ENCODE measurements around the gene XRCC6. TPM values are rescaled to one million over a fixed set of nuclear protein-coding genes. Genes with fewer than 3 reads are reported as not detected.
"Not testable (repeated sequence)": the region's sequence is repeated elsewhere in the genome, so short reads cannot be mapped to it uniquely, and the experiment has no call there.

Gene XRCC6
- total RNA-seq, 1 experiment from 2014 or later: 528 TPM

DNA sequence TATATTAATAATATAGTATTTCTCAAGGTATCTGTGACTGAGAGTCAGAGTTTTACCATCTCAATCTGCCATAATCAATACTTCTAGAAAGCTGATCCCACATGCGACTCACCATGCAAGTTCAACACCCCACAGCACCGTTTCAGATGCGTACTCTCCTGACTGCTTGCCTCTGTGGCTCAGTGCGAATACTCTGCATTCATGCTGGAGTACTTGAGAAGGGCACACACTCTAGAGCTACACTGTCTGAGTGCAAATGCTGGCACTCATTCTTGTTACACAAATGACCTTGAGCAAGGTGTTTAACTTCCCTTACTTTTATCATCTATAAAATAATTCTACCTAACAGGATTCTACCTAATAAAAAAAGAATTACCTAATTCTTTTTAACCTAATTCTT lies 55.0 kb downstream of the XRCC6 start:
- Histone ChIP-seq H3K27me3 (no peaks in the 10 kb centered on the region), H3K4me1 (no peaks in the 10 kb centered on the region), H3K27ac (no peak overlapping the region), H3K36me3 (peaks cover 42% of the 10 kb centered on the region), H3K4me3 (no peak overlapping the region), H3K9me3 (replicated peaks) (no peaks in the 10 kb centered on the region)
- DNase-seq: no peak

DNA sequence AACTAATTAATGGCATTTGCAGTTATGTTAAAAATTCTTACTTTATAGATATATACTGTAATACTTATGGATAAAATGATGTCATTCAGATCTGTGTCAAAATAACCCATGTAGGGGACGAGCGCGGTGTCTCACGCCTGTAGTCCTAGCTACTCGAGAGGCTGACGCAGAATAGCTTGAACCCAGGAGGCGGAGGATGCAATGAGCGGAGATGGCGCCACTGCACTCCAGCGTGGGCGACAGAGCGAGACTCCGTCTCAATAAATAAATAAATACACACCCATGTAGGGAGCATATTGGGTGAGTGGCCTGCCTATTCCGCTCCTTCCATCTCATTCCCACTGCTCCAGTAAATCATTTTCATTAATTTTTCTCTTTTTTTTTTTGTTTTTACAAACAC lies 60.5 kb downstream of the XRCC6 start:
- Histone ChIP-seq H3K4me3 (peak overlapping the region; percentile 59), H3K27me3 (no peaks in the 10 kb centered on the region), H3K27ac (no peak overlapping the region), H3K9me3 (replicated peaks) (no peaks in the 10 kb centered on the region), H3K4me1 (no peaks in the 10 kb centered on the region), H3K36me3 (peaks cover 28% of the 10 kb centered on the region)
- DNase-seq: no peak

DNA sequence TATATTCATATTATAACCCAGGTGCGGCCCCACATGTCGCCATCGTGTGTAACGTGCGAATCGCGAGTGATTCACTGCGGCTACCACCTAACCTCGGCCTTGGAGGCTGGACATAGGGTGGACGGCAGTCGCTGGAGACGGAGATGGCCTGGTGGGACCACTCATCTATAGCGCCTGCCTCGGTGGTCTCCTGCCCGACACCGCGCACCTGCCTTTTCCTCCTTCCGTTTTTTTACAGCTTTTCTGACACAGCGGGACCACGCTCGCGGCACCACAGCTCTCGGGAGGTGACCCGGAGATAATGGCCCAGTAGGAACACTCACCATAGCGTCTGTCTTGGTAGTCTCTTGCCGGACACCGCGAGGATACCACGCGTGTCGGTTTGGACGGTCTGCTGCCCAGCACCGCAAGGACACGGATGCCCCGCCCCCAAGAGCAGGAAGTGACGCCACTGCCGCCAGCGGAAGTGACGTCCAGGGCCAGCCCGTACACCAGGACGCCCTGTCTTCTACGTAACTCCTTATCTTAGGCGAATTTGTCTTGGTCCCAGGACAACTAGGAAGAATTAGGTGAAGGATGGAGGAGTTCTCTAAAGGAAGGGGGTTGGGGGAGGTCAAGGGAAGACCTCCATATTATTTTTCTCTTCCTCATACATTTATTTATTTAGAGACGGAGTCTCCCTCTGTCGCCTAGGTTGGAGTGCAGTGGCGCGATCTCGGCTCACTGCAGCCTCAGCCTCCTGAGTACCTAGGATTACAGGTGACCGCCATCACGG lies 61.1 kb downstream of the XRCC6 start:
- no peaks in the 10 kb centered on the region for H3K9me3 ChIP-seq (replicated peaks)
- H3K27ac ChIP-seq: peak overlapping the region; percentile 12; the same call in 1 of the 2 replicates
- DNase-seq: peak; percentile 71 to 77
- H3K4me3 ChIP-seq: peak overlapping the region; percentile 59
- no peaks in the 10 kb centered on the region; the same call in 1 of the 2 replicates for H3K4me1 ChIP-seq
- no peaks in the 10 kb centered on the region for H3K27me3 ChIP-seq
- peaks cover 28% of the 10 kb centered on the region for H3K36me3 ChIP-seq

DNA sequence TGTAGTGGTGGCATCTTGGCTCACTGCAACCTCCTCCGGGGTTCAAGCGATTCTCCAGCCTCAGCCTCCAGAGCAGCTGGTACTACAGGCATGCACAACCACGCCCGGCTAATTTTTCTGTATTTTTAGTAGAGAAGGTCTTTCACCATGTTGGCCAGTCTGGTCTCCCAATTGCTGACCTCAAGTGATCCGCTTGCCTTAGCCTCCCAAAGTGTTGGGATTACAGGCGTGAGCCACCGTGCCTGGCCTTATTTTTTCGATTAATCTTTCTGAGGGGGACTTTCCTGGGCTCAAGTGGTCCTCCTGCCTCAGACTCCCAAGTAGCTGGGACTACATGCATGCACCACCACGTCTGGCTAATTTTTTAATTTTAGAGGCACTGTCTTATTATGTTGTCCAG lies 62.0 kb downstream of the XRCC6 start:
- H3K27ac ChIP-seq: no peak overlapping the region
- H3K4me3 ChIP-seq: peak overlapping the region; percentile 59; the same call in 1 of the 2 replicates
- H3K4me1 ChIP-seq: no peaks in the 10 kb centered on the region; the same call in 1 of the 2 replicates
- H3K36me3 ChIP-seq: peaks cover 28% of the 10 kb centered on the region
- H3K9me3 ChIP-seq (replicated peaks): no peaks in the 10 kb centered on the region
- H3K27me3 ChIP-seq: no peaks in the 10 kb centered on the region
- DNase-seq: no peak

DNA sequence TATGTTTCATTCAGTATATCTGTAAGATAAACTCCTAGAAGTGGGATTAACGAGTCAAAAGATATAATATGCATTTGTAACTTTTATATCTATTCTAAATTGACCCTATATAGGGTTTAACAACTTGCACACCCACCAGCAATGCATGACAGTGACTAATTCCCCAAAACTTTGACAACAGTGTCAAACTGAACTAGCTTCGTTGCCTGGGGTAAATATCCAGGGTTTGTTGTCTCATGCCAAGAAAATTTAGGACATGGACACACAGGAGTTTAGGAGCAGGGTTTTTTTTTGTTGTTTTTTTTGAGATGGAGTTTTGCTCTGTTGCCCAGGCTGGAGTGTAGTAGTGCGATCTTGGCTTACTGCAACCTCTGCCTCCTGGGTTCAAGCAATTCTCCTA lies 62.5 kb downstream of the XRCC6 start:
- no peak overlapping the region for H3K4me3 ChIP-seq
- peaks cover 25% of the 10 kb centered on the region for H3K36me3 ChIP-seq
- no peaks in the 10 kb centered on the region for H3K9me3 ChIP-seq (replicated peaks)
- DNase-seq: no peak
- no peaks in the 10 kb centered on the region; the same call in 1 of the 2 replicates for H3K4me1 ChIP-seq
- H3K27me3 ChIP-seq: no peaks in the 10 kb centered on the region
- H3K27ac ChIP-seq: no peak overlapping the region

DNA sequence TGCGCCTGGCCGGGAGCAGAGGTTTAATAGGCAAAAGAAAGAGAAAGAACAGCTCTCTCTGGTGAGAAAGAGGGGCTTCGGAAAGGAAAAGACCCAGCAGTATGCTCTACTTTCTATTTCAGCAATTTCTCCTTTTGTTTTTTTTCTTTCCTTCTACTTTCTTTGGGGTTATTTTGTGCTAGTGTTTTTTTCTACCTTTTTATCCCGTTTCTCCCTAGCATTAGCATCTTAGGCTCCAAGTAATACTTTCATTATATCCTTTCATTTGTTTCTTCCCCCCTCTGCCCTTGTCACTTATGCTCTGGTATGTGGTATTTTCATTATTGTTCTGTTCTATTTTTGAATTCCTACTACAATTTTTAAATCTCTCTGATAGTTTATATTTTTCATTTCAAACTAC lies 63.1 kb downstream of the XRCC6 start:
- H3K9me3 ChIP-seq (replicated peaks): no peaks in the 10 kb centered on the region
- no peak overlapping the region for H3K4me3 ChIP-seq
- H3K27me3 ChIP-seq: no peaks in the 10 kb centered on the region
- peaks cover 20% of the 10 kb centered on the region for H3K36me3 ChIP-seq
- H3K4me1 ChIP-seq: no peaks in the 10 kb centered on the region; the same call in 1 of the 2 replicates
- no peak overlapping the region for H3K27ac ChIP-seq
- no peak for DNase-seq

DNA sequence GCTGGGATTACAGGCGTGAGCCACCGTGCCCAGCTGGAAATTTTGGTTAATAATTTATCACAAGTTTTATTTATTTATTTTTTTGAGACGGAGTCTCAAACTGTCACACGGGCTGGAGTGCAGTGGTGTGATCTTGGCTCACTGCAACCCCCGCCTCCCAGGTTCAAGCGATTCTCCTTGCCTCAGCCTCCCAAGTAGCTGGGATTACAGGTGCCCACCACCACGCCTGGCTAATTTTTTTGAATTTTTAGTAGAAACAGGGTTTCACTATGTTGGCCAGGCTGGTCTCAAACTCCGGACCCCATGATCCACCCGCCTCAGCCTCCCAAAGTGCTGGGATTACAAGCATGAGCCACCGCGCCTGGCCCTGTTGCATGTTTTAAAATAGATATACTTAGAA lies 65.8 kb downstream of the XRCC6 start:
- not testable (repeated sequence) for DNase-seq; H3K27ac ChIP-seq; H3K27me3 ChIP-seq; H3K4me3 ChIP-seq; H3K4me1 ChIP-seq; H3K9me3 ChIP-seq (replicated peaks); H3K36me3 ChIP-seq

DNA sequence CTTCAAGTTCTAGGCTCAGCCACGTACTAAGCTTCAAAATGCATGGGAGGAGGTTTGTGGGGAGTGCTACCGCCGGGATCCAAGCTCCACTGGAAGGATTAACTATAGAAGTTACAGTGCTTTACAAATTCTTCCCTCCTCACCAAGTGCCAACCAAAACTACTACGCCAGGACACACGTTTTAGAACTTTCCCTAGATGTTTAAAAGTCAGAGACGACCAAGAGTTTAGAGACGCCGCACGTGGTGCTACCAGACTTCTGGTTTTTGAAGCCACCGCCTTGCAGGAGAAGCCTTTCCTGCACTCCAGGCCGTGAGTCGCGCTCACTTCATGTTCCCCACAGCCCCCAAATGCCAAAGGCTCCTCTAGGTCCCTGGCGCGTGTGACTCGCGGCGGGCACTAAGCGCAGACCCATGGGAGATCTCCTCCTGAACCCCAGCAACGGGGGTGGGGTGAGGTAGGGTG lies 66.8 kb downstream of the XRCC6 start:
- Histone ChIP-seq H3K4me3 (peak overlapping the region; percentile 71), H3K36me3 (no peaks in the 10 kb centered on the region), H3K4me1 (no peaks in the 10 kb centered on the region; the same call in 1 of the 2 replicates), H3K27me3 (no peaks in the 10 kb centered on the region), H3K9me3 (replicated peaks) (no peaks in the 10 kb centered on the region), H3K27ac (peak overlapping the region; percentile 62)
- peak; percentile 29 to 44 for DNase-seq

DNA sequence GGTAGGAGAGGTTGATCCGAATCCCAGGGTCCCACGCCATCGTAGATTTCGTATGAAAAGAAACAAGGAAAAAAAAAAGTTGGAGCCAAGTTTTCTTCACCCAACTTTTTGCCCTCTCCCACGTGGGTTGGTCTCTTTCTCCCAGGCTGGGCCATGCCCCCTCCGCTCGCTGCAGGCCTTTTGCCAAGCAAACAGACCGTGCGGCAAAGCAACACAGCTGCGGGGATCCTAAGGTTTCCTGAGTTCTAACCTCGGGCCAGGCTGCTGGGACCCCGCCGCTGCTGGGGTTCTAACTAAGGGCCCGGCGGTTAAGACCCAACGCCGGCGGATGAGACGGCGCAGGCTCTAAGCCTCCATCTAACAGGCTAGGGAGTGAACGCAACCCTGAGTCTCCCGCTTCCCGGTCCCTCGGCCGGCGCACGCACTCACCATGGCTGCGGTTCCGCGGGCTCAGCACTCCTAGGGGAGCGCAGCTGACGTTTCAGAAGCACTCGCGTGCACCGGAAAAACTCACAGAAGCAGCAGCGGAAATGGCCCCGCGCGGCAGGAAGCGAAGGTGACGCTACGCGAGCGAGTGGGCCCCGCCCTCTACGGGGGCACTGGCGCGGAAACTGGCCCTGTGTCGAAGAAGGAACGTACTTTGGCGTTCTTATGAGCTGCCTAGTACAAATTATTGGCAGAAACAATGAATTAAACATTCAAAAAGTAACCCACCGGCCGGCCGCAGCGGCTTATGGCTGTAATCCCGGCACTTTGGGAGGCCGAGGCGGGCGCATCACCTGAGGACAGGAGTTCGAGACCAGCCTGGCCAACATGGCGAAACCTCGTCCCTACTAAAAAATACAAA lies 67.5 kb downstream of the XRCC6 start, which contains the start of gene SNU13:
Gene SNU13 (minus strand): TSS at position 503 of the 847 bp plus-strand sequence. CDS start 71 bp downstream, at position 432.
- H3K27me3 ChIP-seq: no peaks in the 10 kb centered on the region
- peak; percentile 89 to 92 for DNase-seq

DNA sequence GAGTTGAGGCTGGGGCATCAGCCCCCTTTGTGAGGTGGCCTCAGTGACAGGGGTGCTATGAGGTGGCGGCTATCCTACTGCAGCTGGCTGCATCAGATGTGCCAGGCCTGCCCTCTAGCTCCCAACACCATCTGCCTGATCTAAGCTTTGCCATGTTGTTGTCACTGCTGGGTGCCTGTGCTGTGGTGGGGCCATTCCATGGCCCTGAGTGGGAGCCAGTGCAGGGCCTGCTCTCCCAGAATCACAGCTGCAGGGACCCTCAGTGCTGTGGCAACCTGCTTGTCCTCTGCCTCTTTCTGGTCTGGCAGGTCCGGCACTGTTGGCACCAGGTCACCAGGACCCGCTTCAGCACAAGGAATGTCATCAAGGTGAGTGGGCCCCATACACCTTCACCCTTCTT lies 69.4 kb downstream of the XRCC6 start:
- H3K9me3 ChIP-seq (replicated peaks): no peaks in the 10 kb centered on the region
- H3K27ac ChIP-seq: no peak overlapping the region
- H3K27me3 ChIP-seq: no peaks in the 10 kb centered on the region
- no peaks in the 10 kb centered on the region for H3K36me3 ChIP-seq
- no peaks in the 10 kb centered on the region; the same call in 1 of the 2 replicates for H3K4me1 ChIP-seq
- no peak overlapping the region for H3K4me3 ChIP-seq
- no peak for DNase-seq

More for the DNA sequence above, 67.5 kb downstream of the XRCC6 start, which contains the start of gene SNU13:
- H3K9me3 ChIP-seq (replicated peaks): no peaks in the 10 kb centered on the region
- H3K27ac ChIP-seq: peak within 1 kb of the TSS; percentile 62
- peak within 1 kb of the TSS; percentile 71 for H3K4me3 ChIP-seq
- no peaks in the 10 kb centered on the region; the same call in 1 of the 2 replicates for H3K4me1 ChIP-seq
- H3K36me3 ChIP-seq: no peaks in the 10 kb centered on the region

DNA sequence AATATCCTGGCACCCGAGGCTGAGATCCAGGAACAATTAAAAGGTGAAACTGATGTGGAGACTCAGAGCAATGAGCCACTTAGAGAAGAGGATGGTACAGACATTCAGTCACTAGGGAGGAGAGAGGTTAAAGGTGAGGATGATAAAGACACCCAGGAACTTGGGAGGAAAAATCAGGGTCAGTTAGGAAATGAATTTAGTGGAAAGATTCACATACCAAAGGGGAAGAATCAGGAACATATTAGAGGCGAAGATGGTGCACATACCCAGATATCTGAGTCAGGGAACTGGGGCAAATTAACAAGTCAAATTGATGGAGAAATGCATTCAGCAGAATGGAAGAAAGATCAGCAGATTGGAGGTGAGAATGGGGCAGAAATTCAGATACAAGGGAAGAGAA lies 74.1 kb downstream of the XRCC6 start:
- H3K4me1 ChIP-seq: peaks cover 3% of the 10 kb centered on the region; the same call in 1 of the 2 replicates
- no peak overlapping the region for H3K27ac ChIP-seq
- no peaks in the 10 kb centered on the region for H3K9me3 ChIP-seq (replicated peaks)
- H3K4me3 ChIP-seq: no peak overlapping the region
- no peak for DNase-seq
- H3K27me3 ChIP-seq: no peaks in the 10 kb centered on the region
- H3K36me3 ChIP-seq: no peaks in the 10 kb centered on the region

DNA sequence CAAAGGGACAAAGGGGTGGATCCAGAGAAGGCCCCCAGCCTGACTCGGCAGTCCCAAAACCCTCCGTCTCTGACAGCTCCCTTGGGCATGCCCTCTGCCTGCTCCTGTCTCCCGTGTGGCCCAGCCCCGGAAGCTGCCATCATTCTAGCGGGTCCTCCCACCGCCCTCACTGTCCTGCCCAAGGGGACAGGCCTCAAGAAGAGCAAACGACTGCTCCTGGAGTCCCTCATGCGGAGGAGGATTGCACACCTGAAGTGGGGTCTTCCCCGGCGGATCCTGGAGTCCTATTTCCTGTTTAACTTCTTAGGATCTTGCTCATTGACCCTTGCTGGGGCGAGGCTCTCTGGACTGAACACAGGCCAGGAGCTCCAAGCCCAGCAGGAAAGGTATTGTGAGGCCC lies 75.6 kb downstream of the XRCC6 start:
- Histone ChIP-seq H3K4me3 (peak overlapping the region; percentile 19; the same call in 1 of the 2 replicates), H3K27me3 (no peaks in the 10 kb centered on the region), H3K36me3 (no peaks in the 10 kb centered on the region), H3K27ac (no peak overlapping the region), H3K9me3 (replicated peaks) (no peaks in the 10 kb centered on the region), H3K4me1 (peaks cover 3% of the 10 kb centered on the region; the same call in 1 of the 2 replicates)
- DNase-seq: peak in 1 of 2 experiments; percentile 8

DNA sequence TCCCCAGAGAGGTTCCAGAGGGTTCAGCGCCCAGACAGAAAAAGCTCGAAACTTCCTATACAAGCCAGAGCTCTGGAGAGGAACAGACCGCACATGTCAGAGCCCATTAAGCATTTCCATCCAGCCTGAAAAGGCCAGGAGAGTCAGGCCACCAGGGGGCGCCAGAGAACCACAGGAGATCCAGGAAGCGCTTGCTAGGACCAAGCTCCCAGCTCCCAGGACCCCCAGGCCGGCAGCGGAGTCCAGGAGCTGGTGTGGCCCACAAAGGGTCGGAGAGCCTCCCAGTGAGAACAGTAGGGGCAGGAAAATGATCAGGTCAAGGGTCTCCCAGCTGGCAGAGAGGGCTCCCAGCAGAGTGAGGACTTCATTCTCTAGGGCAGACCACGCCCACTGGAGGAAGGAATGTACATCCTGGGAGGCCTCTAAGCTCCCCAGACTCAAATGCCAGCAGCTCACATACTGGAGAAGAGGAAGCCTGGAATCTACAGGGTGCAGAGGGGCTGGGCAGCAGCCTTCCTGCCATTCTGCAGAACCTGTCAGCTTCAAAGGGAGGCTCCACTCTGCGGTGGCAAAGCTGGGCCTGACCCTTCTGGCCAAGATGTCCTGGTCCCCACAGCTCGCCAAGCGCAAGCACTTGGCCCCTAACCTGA lies 76.2 kb downstream of the XRCC6 start:
- Histone ChIP-seq H3K4me1 (peaks cover 3% of the 10 kb centered on the region; the same call in 1 of the 2 replicates), H3K27me3 (no peaks in the 10 kb centered on the region), H3K4me3 (peak overlapping the region; percentile 19), H3K36me3 (no peaks in the 10 kb centered on the region), H3K27ac (no peak overlapping the region), H3K9me3 (replicated peaks) (no peaks in the 10 kb centered on the region)
- DNase-seq: peak; percentile 90 to 95
